ENCODE data around the gene BACH2. TPM values are rescaled to one million over a fixed set of nuclear protein-coding genes. Genes with fewer than 3 reads are reported as not detected.

Gene BACH2
- total and polyA plus RNA-seq, 10 of the 15 experiments (the other 5 are each of a cell fraction or from before 2014, with no cell fraction given) = 0.03 to 0.28 (median 0.04) TPM; not detected in 3

DNA sequence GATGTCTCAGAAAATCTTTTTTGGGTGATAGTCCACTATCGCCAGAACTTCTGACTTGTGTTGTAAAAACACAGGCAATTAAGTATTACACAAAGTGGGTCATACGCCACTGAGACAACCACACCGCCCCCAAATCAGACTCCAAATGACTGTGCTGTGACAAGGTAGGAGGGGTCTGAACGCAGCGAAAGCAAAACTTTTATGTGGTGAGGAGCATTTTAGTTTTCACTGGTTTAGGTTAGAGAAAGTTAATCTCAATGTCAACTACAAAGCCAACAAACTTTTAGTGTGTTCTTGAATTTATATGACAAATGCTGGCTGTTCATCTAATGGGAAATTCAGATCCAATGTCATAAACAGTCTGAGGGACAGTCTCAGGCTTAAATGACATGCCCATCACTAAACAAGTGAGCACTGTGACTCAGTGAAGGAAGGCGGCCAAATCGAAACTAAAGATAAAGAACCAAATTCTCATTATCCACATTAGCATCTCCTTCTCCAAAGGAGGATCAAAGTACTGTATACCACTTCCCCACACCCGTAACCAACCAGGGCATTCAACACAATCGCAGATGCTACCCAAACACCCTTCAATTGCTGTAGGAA, 215.7 kb downstream of the BACH2 start (continued):
- TF ChIP-seq ETV6 (conservative IDR thresholded peaks at IDR 0.05 in 1 of 2, IDR thresholded peaks at IDR 0.05 in 1 of 2; ENCODE audit: borderline replicate concordance in 1 of 2, low read depth in 1 of 2) (no peak), RAD51 (IDR thresholded peaks at IDR 0.05) (no peak), ATF2 (IDR thresholded peaks at IDR 0.05; ENCODE audit: low read length) (peak; percentile 85), CBFB (IDR thresholded peaks at IDR 0.05; ENCODE audit: low read depth) (peak; percentile 82; the same call in 1 of the 2 replicates), STAT1 (conservative IDR thresholded peaks at IDR 0.05) (no peak), MYC (IDR thresholded peaks at IDR 0.05; ENCODE audit: insufficient read depth, insufficient read length, insufficient replicate concordance, low read length, severe bottlenecking) (no peak), HDAC6 (IDR thresholded peaks at IDR 0.05; ENCODE audit: unreplicated experiment) (no peak), ZNF622 (IDR thresholded peaks at IDR 0.05) (no peak), RCOR1 (conservative IDR thresholded peaks at IDR 0.05; ENCODE audit: low read depth, low read length) (no peak), CEBPZ (IDR thresholded peaks at IDR 0.05; ENCODE audit: low read depth, low read length) (no peak), TCF3 (IDR thresholded peaks at IDR 0.05; ENCODE audit: borderline replicate concordance, insufficient read depth, low read depth, low read length) (peak; percentile 55; the same call in 1 of the 2 replicates), SUPT20H (IDR thresholded peaks at IDR 0.05; ENCODE audit: borderline replicate concordance, control insufficient read depth, low read depth, low read length) (no peak), ZZZ3 (IDR thresholded peaks at IDR 0.05; ENCODE audit: control insufficient read depth, insufficient read length, low read depth) (no peak), ESRRA (IDR thresholded peaks at IDR 0.05; ENCODE audit: low read length) (no peak), IRF3 (IDR thresholded peaks at IDR 0.05) (no peak)
- TF ChIP-seq, protein P1, sequence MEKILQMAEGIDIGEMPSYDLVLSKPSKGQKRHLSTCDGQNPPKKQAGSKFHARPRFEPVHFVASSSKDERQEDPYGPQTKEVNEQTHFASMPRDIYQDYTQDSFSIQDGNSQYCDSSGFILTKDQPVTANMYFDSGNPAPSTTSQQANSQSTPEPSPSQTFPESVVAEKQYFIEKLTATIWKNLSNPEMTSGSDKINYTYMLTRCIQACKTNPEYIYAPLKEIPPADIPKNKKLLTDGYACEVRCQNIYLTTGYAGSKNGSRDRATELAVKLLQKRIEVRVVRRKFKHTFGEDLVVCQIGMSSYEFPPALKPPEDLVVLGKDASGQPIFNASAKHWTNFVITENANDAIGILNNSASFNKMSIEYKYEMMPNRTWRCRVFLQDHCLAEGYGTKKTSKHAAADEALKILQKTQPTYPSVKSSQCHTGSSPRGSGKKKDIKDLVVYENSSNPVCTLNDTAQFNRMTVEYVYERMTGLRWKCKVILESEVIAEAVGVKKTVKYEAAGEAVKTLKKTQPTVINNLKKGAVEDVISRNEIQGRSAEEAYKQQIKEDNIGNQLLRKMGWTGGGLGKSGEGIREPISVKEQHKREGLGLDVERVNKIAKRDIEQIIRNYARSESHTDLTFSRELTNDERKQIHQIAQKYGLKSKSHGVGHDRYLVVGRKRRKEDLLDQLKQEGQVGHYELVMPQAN (conservative IDR thresholded peaks at IDR 0.05) = no peak
- TF ChIP-seq, protein P2, sequence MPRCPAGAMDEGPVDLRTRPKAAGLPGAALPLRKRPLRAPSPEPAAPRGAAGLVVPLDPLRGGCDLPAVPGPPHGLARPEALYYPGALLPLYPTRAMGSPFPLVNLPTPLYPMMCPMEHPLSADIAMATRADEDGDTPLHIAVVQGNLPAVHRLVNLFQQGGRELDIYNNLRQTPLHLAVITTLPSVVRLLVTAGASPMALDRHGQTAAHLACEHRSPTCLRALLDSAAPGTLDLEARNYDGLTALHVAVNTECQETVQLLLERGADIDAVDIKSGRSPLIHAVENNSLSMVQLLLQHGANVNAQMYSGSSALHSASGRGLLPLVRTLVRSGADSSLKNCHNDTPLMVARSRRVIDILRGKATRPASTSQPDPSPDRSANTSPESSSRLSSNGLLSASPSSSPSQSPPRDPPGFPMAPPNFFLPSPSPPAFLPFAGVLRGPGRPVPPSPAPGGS (IDR thresholded peaks at IDR 0.05; ENCODE audit: borderline replicate concordance, insufficient read depth, low read depth, low read length, poor library complexity, severe bottlenecking) = peak; percentile 48
- TF ChIP-seq, protein P3, sequence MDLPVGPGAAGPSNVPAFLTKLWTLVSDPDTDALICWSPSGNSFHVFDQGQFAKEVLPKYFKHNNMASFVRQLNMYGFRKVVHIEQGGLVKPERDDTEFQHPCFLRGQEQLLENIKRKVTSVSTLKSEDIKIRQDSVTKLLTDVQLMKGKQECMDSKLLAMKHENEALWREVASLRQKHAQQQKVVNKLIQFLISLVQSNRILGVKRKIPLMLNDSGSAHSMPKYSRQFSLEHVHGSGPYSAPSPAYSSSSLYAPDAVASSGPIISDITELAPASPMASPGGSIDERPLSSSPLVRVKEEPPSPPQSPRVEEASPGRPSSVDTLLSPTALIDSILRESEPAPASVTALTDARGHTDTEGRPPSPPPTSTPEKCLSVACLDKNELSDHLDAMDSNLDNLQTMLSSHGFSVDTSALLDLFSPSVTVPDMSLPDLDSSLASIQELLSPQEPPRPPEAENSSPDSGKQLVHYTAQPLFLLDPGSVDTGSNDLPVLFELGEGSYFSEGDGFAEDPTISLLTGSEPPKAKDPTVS (IDR thresholded peaks at IDR 0.05; ENCODE audit: low read depth, low read length) = no peak
